CD4-positive, alpha-beta T cell (primary cell): ENCODE data around the gene COL19A1. TPM values are rescaled to one million over a fixed set of nuclear protein-coding genes. Genes with fewer than 3 reads are reported as not detected.

Experiments used
- ATAC-seq: fragments of 200-7000 bp; cut with Tn5 transposase; one replicate; pipeline ENCODE4 v1.10.0; 2022; ENCODE audit warnings: mild to moderate bottlenecking; ENCODE audit not compliant: poor library complexity
- CTCF ChIA-PET: fragments of 350-600 bp; sonication (Branson Sonifier 250); formaldehyde crosslinking; loops from one replicate; lab custom pipeline; 2021; ENCODE audit warnings: antibody characterized with exemption, inconsistent platforms; lab: Charles Lee
- POLR2A ChIA-PET: fragments of 350-600 bp; sonication (Branson Sonifier 250); formaldehyde crosslinking; loops from one replicate; lab custom pipeline; 2021; ENCODE audit warnings: antibody characterized with exemption, inconsistent platforms; lab: Charles Lee
- DNase-seq, 14 experiments: peaks; one replicate each; pipeline ENCODE4 v3.0.0-alpha.2; 2013 to 2020; ENCODE audit warnings: mixed read lengths in 2 of 14
- H3K27ac ChIP-seq, 2 donors: one replicate each; pipeline versions ENCODE4 v1.5.1 to v1.7.0; 2013; ENCODE audit warnings: low read length in 2 of 2, low read depth in 1 of 2, mild to moderate bottlenecking in 1 of 2
- H3K27me3 ChIP-seq, 2 experiments: 1 replicate in 1 of 2; 2 replicates in 1 of 2; pipeline versions ENCODE4 v1.6.1 to v1.7.0; 2013; ENCODE audit warnings: low read length in 2 of 2, control low read depth in 1 of 2, mild to moderate bottlenecking in 1 of 2, moderate library complexity in 1 of 2; ENCODE audit not compliant: insufficient read depth in 2 of 2, control insufficient read depth in 1 of 2
- H3K36me3 ChIP-seq: one replicate; pipeline ENCODE4 v1.6.1; 2013; ENCODE audit warnings: low read length, control low read depth; ENCODE audit not compliant: insufficient read depth
- H3K4me1 ChIP-seq: one replicate; pipeline ENCODE4 v1.6.1; 2013; ENCODE audit warnings: low read length, control low read depth; ENCODE audit not compliant: insufficient read depth
- H3K4me3 ChIP-seq: one replicate; pipeline ENCODE4 v1.5.1; 2013; ENCODE audit warnings: mild to moderate bottlenecking, low read length, moderate library complexity
- H3K9me3 ChIP-seq, 2 experiments: 1 replicate in 1 of 2; 2 replicates in 1 of 2; pipeline versions ENCODE4 v1.6.1 to v1.7.0; 2013; ENCODE audit warnings: low read length in 2 of 2, mild to moderate bottlenecking in 2 of 2, control low read depth in 1 of 2, moderate library complexity in 1 of 2; ENCODE audit not compliant: control insufficient read depth in 1 of 2, insufficient read depth in 1 of 2
- H3K27ac Mint-ChIP-seq: one replicate; pipeline ENCODE4 v1.8.0; 2020; ENCODE audit warnings: mixed read lengths
- H3K27me3 Mint-ChIP-seq: one replicate; pipeline ENCODE4 v1.8.0; 2021; ENCODE audit warnings: mixed read lengths
- H3K36me3 Mint-ChIP-seq: one replicate; pipeline ENCODE4 v1.8.0; 2021; ENCODE audit warnings: low read depth, mixed read lengths
- H3K4me1 Mint-ChIP-seq: one replicate; pipeline ENCODE4 v1.8.0; 2021; ENCODE audit warnings: low read depth, mixed read lengths
- H3K4me3 Mint-ChIP-seq: one replicate; pipeline ENCODE4 v1.8.0; 2020; ENCODE audit warnings: mild to moderate bottlenecking, mixed read lengths
- H3K9me3 Mint-ChIP-seq: one replicate; pipeline ENCODE4 v1.8.0; 2020; ENCODE audit warnings: mixed read lengths
- CTCF ChIP-seq: fragments of 200-600 bp; IDR thresholded peaks from one replicate; pipeline ENCODE4 v1.8.0; 2022; ENCODE audit warnings: antibody characterized with exemption, mild to moderate bottlenecking
- intact Hi-C, 2 experiments: fragments of 100-400 bp; cut with DNase I in 1 of 2; cut with micrococcal nuclease in 1 of 2; formaldehyde crosslinking; loops; one replicate each; pipeline versions ENCODE4 v1.15.1 to v1.9.0; 2023 to 2025; cut with DNase I, micrococcal nuclease
- total RNA-seq, 174 experiments: library from RNA in 2 of 174; stranded (reverse) in 2 of 174; gene quantifications; one replicate each; pipeline ENCODE4 v1.2.3 and lab custom pipeline; 2021 to 2026

COL19A1 gene
- total RNA-seq, 2 experiments from 2014 or later = not detected

- Mint-ChIP-seq H3K36me3 (no peaks in the 10 kb centered on the region), H3K4me3 (no peak overlapping the region), H3K27me3 (peaks cover 14% of the 10 kb centered on the region), H3K4me1 (no peaks in the 10 kb centered on the region), H3K27ac (no peak overlapping the region), H3K9me3 (no peaks in the 10 kb centered on the region)
- ChIA-PET CTCF (no interaction called here), POLR2A (no interaction called here)
- Histone ChIP-seq H3K4me1 (no peaks in the 10 kb centered on the region), H3K36me3 (no peaks in the 10 kb centered on the region), H3K27ac (no peak overlapping the region), H3K9me3 (no peaks in the 10 kb centered on the region), H3K27me3 (no peaks in the 10 kb centered on the region), H3K4me3 (no peak overlapping the region)
- TF ChIP-seq CTCF = no peak
- intact Hi-C loops = no loop called here
- DNase-seq (no peak), ATAC-seq (no peak)
Measured at GRCh38 chr6:69933239-69933638, 66.9 kb downstream of the COL19A1 start.

- H3K4me1 ChIP-seq = no peaks in the 10 kb centered on the region
- Mint-ChIP-seq H3K4me1 (no peaks in the 10 kb centered on the region), H3K27me3 (peaks cover 9% of the 10 kb centered on the region), H3K27ac (no peak overlapping the region), H3K9me3 (no peaks in the 10 kb centered on the region), H3K4me3 (no peak overlapping the region), H3K36me3 (no peaks in the 10 kb centered on the region)
- POLR2A ChIA-PET = no interaction called here
- ATAC-seq (no peak), DNase-seq (no peak)
- no peak overlapping the region for H3K27ac ChIP-seq
- H3K36me3 ChIP-seq = no peaks in the 10 kb centered on the region
- CTCF ChIA-PET = no interaction called here
- no peak overlapping the region for H3K4me3 ChIP-seq
- intact Hi-C loops = no loop called here
- no peak for TF ChIP-seq CTCF
- H3K27me3 ChIP-seq = no peaks in the 10 kb centered on the region
- no peaks in the 10 kb centered on the region for H3K9me3 ChIP-seq
Measured at GRCh38 chr6:69935079-69935478, 68.7 kb downstream of the COL19A1 start.

DNA sequence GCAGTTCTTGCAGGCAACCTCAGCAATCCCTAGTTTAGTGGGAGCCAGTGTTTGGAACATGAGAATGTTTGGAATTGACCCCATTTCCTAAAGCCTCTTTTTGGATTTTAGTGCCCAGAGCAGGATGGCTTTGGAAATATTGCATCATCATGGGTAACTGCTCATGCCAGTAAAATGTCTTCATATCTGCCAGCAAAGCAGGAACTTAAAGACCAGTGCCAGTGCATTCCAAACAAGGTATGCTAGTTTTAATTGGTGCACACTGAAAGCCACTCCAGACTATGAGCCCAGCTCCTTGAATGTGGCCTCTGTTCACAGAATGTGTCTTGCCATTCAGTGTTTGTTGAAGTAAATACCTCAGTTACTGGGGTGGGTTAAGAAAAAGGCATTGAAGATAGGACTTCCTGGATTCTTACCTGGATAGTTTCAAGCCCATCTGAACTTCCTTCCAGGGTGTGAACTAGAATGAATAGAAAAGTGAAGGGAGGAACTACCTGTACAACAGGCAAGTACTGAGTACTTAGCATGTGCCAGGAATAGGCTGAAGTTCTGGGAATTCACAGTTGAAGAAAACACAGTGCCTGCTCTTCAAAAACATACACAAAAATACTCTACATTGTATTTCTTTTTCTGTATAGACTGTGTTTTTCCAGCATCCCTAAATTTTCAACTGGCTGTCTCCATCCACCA is 70.5 kb downstream of the COL19A1 start:
- H3K9me3 Mint-ChIP-seq = no peaks in the 10 kb centered on the region
- no peak overlapping the region for H3K27ac Mint-ChIP-seq
- no peak overlapping the region for H3K27ac ChIP-seq
- no peaks in the 10 kb centered on the region for H3K36me3 ChIP-seq
- no peaks in the 10 kb centered on the region for H3K27me3 ChIP-seq
- no peak for ATAC-seq
- ChIA-PET CTCF (no interaction called here), POLR2A (no interaction called here)
- no peak overlapping the region for H3K4me3 Mint-ChIP-seq
- intact Hi-C loops = no loop called here
- TF ChIP-seq CTCF = no peak
- no peak for DNase-seq
- H3K9me3 ChIP-seq = no peaks in the 10 kb centered on the region
- H3K27me3 Mint-ChIP-seq = peaks cover 9% of the 10 kb centered on the region
- H3K4me1 Mint-ChIP-seq = no peaks in the 10 kb centered on the region
- no peaks in the 10 kb centered on the region for H3K36me3 Mint-ChIP-seq
- no peak overlapping the region for H3K4me3 ChIP-seq
- H3K4me1 ChIP-seq = no peaks in the 10 kb centered on the region
